ENCODE results near the gene HSDL2.

- no peak for TF ChIP-seq POLR2A (IDR thresholded peaks at IDR 0.05; ENCODE audit: low read length)
- TF ChIP-seq GATA1 (IDR thresholded peaks at IDR 0.05; ENCODE audit: low read depth, low read length), result no peak
These were observed 67.4 kb downstream of the HSDL2 start for GRCh38 chr9:112447283-112447761.
